ENCODE measurements around the gene FGFR2.

The FGFR2 gene

DNA sequence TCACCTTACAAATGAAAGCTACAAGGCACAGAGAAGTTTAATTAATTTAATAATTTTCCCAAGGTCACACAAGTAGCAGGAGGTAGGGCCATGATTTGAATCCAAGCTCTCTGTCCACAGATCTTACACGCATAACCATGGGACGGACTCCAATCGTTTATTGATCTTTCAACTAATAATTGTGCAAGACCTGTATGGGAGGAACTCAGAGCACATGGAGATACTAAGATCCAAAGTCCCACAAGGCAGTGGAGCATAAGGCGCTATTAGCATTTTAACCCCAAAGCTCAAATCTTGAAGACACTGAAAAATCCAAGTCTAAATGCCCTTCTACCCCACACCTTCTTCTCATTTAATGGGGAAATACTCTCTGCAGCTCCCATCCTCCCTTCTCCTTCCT, 143.5 kb downstream of the FGFR2 start:
- no peak for DNase-seq (ENCODE audit: low read depth in 2 of 2)

DNA sequence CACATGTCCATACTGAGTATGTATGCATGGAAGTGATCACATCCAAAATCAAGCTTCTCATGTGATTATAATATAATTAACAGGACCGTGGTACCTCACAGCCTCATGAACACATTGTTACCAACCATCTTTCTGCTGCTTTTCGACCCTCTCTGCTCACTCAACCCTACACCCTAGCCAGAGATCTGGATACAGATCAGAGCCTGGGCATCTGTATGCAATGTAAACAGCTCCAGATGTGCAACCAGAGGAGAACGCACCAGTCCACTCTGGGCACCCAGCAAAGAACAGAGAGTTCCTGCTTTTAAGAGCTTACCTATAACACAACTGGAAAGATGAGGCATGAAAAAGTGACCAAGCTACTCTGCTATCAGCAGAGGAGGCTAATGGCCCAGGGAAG, 145.1 kb downstream of the FGFR2 start:
- no peak for DNase-seq (ENCODE audit: low read depth in 2 of 2)

DNA sequence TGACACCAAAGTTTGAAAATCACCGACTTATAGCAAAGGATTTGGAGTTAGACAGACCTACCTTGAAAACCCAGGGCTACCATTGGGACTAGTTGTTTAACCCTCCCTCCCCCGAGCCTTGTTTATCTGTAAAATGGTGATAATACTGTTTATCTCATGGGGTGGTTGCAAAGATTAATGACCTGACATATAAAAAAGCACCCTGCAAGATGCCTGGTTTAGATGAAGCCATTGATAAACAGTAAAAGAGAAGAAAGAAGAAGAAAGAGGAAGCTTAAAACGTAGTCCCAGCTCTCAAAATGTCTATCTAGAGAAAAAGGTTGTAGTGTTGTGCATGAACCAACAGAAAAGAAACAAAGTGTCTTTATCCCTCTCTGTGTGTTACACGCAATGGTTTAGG, 145.7 kb downstream of the FGFR2 start:
- DNase-seq (ENCODE audit: low read depth in 2 of 2) = no peak

DNA sequence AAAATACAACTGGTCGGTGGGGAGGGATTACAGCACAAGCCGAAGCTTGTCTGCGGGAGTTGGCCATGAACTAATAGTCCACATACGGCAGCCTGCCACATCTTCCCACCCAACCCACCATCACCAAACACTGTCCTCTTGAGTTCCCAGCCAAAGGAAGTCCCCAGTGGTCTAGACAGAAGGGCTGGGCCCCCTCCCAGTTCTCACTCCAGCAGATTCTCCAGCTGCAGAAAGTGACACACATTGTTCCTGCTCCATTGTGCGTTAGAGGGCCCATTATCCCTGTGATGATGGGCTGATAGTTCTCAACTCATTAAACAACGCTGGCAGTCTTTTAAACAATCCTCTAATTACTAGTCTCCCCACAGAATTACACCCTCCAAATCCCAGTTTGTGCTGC, 148.0 kb downstream of the FGFR2 start:
- DNase-seq (ENCODE audit: low read depth in 2 of 2) = no peak

DNA sequence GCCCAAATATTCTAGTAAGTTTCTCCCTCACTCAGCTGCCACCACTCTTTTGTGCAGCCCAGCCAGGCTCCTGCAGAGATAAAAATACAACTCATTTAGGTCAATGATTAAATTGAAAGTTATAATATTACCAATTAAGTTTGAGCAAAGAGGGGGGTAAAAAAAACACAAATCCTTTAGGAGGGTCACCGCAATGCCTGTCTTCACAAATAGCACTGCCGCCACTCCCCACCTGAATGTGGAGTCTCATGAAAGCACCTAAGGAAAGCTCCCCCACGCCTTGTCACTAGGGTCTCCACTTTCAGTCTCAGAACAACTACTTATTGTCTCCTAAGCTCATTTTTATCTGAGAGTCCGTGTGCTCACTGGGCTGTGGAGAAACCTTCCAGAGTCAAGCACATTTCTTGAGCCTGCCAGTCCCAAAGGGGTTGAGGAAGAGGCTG, 148.7 kb downstream of the FGFR2 start:
- no peak for DNase-seq (ENCODE audit: low read depth in 2 of 2)

DNA sequence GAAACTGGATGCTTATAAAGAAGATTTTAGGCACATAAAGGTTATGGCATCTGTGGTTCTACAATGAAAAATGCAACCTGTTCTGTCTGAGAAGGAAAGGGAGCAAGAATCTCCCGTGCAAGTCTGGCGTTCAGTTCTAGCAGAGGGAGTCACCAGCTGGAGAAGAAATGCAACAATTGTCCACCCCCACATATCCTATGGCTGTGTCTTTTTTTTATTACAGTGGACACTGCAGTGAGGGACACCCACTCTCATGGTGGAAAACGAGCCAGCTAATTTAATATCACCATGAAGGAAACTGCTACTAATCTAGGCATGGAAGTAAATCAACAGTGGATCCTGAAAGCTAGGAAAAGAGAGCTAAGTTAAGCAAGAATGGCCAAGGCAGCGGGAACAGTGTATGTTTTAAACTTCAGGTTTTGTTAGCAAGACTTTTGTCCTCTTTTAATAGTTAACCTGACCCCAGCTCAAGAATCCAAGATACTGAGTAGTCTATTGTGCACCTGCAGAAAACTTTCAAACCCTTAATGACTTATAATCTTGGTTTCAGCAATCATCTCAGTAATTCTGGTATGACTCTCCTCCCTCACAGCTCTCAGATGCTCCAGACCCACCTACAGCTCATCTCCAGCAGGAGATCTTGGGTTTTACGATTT, 149.3 kb downstream of the FGFR2 start:
- no peak for DNase-seq (ENCODE audit: low read depth in 2 of 2)

DNA sequence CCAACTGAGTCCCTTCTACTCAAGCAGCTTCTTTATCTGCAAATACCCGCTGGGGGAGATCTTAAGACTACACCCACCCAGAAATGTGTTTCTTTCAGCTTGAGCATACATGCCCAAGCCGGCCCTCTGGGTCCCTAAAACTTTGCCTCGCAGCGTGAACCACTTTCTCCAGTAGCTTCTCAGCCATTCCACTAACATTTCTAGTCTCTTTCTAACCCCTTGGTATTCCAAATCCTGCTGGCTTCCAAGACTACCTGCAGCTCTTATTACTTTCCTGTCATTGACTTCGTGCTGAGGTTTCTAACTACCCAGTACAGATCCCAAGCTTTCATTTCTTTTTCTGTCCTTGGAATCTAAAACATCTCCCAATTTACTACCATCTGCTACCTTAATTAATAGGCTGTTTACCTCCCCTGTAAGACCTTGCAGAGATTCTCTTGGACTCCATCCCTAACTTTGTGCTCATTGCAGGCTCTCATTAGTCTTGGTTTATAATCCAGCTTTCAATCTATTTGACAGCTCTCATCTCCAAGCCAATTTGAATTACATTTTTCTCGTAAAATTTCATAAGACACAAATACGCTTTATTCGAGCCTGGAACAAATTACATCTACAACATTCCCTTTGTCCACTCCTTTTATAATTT, 153.6 kb downstream of the FGFR2 start:
- DNase-seq (ENCODE audit: low read depth in 2 of 2) = no peak

DNA sequence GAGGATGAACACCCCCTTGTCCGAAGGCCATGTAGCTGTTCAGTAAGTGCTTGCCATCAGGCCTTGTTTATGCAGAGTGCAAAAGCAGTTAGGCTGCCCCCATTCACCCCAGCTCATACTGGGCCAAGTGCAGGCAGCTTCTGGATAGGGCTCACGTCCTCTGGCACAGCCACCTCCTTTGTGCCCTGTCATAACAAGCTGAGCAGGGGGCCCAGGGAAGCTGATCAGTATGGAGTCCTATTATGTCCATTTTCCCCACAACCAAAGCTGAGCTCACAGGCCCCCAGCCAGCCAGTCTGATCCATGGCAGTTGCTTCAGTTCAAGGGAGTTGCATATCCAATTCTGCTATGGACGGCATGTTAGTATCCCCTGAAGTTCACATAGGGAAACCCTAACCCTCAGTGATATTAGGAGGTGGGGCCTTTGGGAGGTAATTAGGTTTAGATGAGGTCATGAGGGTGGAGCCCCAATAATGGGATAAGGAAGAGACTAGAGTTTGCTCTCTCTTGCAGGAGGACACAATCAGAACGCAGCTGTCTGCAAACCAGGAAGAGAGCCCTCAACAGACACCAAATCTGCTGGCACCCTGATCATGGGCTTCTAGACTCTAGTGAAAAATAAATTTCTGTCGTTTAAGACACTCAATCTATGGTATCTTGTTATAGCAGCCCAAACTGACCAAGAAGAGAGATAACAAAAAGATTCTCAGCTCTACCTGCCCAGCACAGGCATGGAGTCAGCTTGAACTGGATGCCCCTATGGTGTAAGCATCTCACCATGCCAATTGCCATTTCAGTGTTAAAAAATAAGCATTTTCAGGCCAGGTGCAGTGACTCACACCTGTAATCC, 155.9 kb downstream of the FGFR2 start:
- no peak for DNase-seq (ENCODE audit: low read depth in 2 of 2)

DNA sequence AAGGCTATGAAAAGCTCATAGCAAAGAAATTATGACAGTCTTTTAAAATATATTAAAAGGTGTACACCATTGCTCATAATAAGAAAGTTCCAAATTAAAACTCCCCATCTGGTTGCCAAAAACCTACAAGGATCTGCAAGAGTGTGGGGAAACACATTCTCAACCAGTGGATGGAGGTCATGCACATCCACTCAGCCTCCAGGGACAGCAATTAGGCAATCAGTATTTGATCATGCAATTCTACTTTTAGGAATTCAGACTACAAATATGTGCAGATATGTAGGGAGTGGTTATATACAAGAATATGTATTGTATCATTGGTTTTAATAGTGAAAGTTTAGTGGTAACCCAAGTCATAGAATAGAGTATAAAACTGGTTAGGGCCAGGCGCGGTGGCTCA, 157.8 kb downstream of the FGFR2 start:
- no peak for DNase-seq (ENCODE audit: low read depth in 2 of 2)

DNA sequence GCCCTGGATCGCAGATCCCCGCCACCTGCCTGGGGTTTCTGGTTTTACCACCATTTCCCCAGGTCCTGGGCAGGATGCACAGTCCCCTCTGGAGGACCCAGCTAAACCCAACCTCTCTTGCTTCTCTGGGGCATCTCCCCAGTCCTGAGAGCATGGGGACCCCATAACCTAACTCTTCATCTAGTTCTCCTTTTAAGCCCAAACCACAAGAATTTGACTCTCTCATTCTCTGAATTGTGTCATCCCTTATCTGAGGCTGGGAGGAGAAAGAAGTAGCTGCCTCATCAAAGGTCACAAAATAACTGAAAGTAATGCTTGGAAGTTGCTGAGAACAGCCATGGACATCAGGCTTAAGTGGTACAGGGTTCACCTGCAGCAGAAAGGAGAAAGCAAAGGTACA, 159.9 kb downstream of the FGFR2 start:
- no peak for DNase-seq (ENCODE audit: low read depth in 2 of 2)

DNA sequence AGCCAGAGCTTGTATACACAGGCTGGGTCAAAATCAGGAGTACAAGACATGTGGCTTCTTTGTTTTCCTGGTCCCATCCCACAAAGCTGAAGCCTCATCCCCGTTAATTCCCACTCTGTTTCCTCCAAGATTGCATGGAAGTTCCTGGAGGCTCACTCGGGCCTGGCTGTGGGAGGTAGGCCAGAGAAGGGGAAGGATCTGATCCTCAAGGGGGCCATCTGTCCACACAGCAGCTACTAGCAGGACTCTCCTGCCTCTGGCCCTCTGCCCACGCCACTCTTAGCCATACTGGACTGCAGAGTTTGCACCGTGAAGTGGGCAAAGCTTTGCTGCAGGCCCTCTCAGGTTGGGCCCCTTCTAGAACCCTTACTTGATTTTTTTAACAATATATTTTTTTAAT, 160.6 kb downstream of the FGFR2 start:
- DNase-seq (ENCODE audit: low read depth in 2 of 2) = no peak

DNA sequence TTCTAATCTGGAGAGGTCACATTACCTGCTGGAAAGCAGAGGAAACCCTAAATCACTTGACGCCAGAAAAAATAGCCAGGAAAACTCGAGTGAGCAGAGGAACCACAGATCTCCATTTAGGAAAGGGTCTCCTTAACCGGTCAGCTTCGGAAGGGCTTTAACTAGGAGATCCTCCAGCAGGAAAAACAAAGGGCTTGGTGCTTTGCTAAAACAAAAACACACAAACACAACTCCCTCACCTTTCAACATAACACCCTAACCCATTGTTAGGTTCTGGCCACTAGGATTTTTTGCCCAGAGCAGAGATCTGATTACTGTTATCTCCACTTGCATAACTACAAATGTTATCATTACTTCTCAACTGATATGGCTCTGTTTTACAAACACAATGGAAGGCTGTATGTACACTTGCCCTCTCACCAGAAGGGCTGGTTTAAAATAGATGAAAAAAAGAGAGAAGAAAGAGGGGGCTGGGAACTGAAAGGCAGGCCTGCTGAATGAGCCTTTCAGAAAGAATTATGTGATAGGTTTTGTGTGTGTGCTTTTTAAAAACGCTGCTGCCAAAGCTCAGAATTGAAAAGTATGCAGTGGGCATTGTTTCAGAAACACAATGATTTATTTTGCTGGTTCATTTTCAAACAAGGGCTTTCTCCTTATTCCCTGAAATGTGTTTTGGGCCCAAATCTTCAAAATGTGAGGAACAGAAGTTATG, 161.5 kb downstream of the FGFR2 start:
- DNase-seq (ENCODE audit: low read depth in 2 of 2) = no peak

DNA sequence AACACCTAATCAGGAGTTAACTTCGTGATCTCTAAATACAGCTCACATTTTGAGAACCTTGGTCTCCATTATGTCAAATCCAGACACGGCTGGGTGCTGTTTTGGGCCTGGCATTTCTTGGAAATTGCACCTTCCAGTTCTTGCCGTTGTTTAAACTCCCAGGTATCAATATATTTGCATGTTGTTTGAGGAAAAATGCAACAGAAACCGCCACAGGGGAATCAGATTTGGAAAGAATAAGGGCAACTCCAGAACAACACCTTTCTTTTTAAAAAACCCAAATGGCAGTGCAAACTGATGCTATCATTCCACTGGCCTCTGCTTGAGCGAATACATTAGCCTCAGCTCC, 162.0 kb downstream of the FGFR2 start:
- no peak for DNase-seq (ENCODE audit: low read depth in 2 of 2)

DNA sequence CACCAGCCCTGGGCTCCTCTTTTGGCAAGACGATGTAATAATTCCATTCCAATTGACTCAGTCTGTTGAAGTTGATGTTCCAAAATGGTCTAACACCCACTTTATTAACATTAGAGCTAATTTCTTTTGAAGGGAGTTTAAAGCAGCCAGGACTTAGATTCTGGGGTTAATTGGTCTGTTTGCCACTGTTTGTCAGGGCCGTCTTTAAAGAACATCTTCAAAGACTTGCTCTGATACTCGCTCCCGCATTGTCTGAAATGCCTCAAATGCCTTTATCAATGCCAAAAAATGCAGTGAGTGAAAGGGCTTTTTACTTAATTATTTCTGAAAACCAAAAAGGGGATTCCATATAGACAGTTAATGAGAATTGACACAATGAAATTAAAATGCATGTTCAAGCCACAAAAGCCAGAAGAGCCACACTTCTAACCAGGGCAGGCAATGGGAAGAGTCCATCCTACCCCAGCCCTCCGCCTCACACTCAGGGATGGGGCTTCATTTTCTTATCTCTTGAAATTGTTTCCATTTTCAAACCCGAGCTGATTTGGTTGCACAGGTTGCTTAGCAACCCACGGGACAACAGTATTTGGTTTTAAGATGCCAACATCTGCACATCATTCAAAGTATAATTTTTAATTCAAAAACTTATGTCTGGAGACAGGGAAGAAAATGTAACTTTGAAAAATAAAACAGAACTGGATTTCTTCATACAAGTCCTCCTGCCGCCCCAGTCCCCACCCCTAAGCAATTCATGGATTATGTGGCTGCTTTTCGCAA, 163.0 kb downstream of the FGFR2 start:
- no peak for DNase-seq (ENCODE audit: low read depth in 2 of 2)

DNA sequence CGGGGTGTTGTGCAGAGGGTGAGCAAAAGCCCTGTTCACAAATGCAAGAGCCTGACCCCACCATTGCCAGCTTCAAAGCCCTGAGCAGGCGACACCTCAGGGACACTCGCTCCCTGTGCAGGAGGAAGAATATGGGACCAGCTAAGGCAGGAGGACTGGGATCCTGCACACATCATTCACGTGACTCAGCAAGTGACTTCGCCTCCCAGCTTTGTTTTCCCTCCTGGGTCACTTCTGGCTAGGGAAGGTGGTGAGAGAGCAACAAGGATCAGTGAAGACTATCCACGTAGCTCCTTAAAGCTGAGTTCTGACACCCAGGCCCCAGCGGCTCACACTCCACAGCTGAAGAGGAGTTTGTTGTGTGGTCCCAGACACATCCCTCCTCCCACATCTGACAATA, 164.3 kb downstream of the FGFR2 start:
- no peak for DNase-seq (ENCODE audit: low read depth in 2 of 2)

DNA sequence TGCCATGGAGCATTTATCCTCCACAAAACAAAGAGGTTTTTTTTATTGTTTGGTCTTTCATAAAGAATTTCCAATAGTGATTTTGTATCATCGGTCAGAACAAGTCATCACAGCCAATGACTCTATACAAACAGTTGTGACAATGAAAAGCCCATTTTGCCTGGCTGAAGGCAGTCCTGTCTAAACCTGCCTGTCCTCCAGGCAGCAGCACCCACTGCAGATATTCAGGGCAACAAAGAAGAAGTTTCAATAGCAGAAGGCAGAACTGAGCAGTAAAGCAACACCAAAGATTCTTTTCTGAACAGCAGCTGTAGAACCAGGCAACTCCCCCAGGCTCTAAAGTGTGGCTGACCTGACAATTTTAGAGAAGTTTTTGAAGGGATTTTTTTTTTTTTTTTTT, 169.4 kb downstream of the FGFR2 start:
- no peak for DNase-seq (ENCODE audit: low read depth in 2 of 2)
